HepG2 (cell line): ENCODE measurements around the gene CEP43.

Experiments used
- ATF7 ChIP-seq, 2 experiments: fragments of 450-650 bp in 1 of 2; sonication (generic) in 1 of 2; formaldehyde crosslinking in 1 of 2; IDR thresholded peaks; 2 replicates each; pipeline versions ENCODE4 v1.4.0 to v1.6.1; 2016 to 2020; ENCODE audit warnings: antibody characterized with exemption in 1 of 2, mild to moderate bottlenecking in 1 of 2, missing genetic modification reagents in 1 of 2
- CAMTA2 ChIP-seq: sonication (generic); formaldehyde crosslinking; IDR thresholded peaks from 2 replicates; pipeline ENCODE4 v1.4.0; 2020; ENCODE audit warnings: mild to moderate bottlenecking, missing genetic modification reagents, borderline replicate concordance
- EP300 ChIP-seq, 3 experiments: sonication (generic) in 1 of 3; formaldehyde crosslinking in 1 of 3; IDR thresholded peaks; 2 replicates each; pipeline versions ENCODE4 v1.5.1 to v1.6.1; 2011 to 2020; ENCODE audit warnings: low read depth in 2 of 3, low read length in 2 of 3, borderline replicate concordance in 1 of 3, improper control_type of control experiment in 1 of 3, mild to moderate bottlenecking in 1 of 3, missing genetic modification reagents in 1 of 3, moderate library complexity in 1 of 3
- NCOR1 ChIP-seq: fragments of 200-600 bp; sonication (generic); IDR thresholded peaks from 2 replicates; pipeline ENCODE4 v1.7.0; 2017; ENCODE audit warnings: antibody characterized with exemption, low read length, borderline replicate concordance
- RFX5 ChIP-seq: IDR thresholded peaks from 2 replicates; pipeline ENCODE4 v1.6.1; 2011; ENCODE audit warnings: low read depth, low read length, improper control_type of control experiment
- RFXANK ChIP-seq: IDR thresholded peaks from 2 replicates; pipeline ENCODE4 v1.6.1; 2016
- XRCC5 ChIP-seq: fragments of 200-400 bp; formaldehyde crosslinking; optimal IDR thresholded peaks from 2 replicates; pipeline ENCODE3; 2017; ENCODE audit warnings: mild to moderate bottlenecking, low read length
- ZNF646 ChIP-seq: sonication (generic); formaldehyde crosslinking; IDR thresholded peaks from 2 replicates; pipeline ENCODE4 v1.9.0; 2021; ENCODE audit warnings: mild to moderate bottlenecking, missing genetic modification reagents
- ZNF737 ChIP-seq: sonication (generic); formaldehyde crosslinking; IDR thresholded peaks from 2 replicates; pipeline ENCODE4 v1.5.0; 2020; ENCODE audit warnings: missing genetic modification reagents, mild to moderate bottlenecking, borderline replicate concordance

- TF ChIP-seq NCOR1 (no peak), RFX5 (no peak), ZNF737 (CRISPR knock-in tag) (no peak), ZNF646 (CRISPR knock-in tag) (no peak), RFXANK (CRISPR knock-in tag) (no peak), ATF7 (IDR thresholded peaks at IDR 0.05) (no peak), ATF7 (CRISPR knock-in tag; IDR thresholded peaks at IDR 0.05) (no peak), CAMTA2 (no peak), XRCC5 (no peak), EP300 (IDR thresholded peaks at IDR 0.05; ENCODE audit: low read depth in 2 of 2, low read length in 2 of 2) (no peak), EP300 (CRISPR knock-in tag; IDR thresholded peaks at IDR 0.05; ENCODE audit: borderline replicate concordance) (no peak)
These were observed 8.8 kb downstream of the CEP43 start for GRCh38 chr6:167007985-167008384.
